HG03097 (cell line): ENCODE results near the gene ADAMTSL1.

ENCODE experiments used
- ATAC-seq: cut with Tn5 transposase; IDR thresholded peaks from one replicate; pipeline ENCODE4 v1.9.1; 2021; ENCODE audit not compliant: unreplicated experiment, low FRiP score

ADAMTSL1 gene

DNA sequence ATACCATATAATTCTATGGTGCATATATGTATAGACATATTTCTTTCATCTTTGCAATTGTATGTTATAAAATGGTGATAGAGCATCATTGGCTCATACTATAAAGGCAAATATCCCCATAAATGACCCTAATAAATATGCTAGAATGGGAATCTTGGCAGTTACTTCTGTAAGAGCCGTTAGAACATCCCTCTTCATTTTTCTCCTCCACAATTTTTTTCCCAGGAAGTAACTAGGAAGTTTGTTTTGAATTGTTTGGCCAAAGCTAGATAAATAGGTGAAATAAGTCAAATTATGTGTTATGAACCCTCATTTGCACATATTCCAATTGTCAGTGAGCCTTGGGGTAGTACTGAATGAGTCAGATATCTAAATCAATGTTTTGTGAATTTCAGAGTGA is 209.9 kb downstream of the ADAMTSL1 start:
- ATAC-seq: no peak

DNA sequence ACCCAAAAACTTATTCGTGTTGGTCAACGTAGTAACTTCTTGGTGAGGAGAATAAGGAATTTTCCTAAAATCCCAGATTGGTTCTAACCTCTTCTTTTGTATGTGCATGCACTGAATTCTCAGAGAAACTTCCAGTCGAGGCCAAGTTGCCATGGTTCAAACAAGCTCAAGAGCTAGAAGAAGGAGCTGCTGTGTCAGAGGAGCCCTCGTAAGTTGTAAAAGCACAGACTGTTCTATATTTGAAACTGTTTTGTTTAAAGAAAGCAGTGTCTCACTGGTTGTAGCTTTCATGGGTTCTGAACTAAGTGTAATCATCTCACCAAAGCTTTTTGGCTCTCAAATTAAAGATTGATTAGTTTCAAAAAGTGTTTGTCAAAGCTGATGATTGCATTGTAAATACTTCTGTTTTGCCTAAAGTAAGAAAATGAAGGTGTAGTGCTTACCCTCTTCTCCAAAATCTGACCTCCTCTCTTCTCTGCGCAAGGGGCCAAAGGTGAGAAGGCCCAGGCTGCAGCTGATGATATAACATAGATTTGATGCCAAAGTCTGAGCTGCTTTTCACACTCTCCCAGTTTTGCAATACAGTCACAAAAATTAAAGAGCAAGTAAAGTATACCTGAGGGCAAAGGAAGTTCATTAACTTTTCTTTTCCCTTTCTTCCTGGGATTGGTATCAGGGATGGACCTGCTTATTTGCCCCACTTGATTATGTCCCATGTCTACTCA is 210.8 kb downstream of the ADAMTSL1 start:
- no peak for ATAC-seq

DNA sequence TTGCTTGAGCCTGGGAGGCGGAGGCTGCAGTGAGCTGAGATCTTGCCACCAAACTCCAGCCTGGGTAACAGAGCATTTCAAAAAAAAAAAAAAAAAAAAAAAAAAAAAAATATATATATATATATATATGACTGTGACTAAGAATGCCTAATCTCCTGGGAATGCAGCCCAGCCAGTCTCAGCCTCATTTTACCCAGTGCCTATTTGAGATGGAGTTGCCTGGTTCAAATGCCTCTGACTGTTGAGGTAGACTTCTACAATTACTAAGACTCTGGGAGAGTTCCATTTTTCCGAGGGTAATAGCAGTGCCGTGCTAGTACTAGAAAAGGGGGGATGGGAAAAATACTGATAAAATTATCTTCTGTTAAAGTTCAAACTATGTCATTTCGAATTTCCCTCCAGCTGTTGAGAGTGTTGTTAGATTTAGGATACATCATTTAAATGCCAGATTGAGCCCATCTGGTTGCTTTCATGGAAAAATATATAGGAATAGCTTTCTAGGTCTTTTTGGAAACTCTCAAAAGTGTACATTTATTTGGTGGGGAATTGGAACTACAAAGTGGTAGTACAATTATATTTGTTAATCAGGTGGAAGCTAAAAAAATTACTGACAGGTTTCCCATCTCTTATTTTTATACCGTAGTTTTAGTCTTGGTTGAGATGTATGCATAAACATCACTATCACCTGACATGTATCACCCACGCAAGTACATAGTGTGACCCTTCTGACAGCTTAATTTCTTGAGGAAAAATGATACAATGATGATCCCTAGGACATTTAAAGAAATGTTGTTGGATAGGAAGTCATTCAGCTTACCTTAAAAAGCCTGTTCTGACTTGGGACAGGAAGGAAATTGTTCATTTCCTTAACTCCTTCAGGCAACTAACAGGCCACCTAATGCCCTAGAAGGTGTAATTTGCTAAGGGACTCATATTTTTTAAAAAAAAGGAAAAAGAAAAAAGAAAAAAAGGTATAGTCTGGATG is 214.9 kb downstream of the ADAMTSL1 start:
- no peak for ATAC-seq

DNA sequence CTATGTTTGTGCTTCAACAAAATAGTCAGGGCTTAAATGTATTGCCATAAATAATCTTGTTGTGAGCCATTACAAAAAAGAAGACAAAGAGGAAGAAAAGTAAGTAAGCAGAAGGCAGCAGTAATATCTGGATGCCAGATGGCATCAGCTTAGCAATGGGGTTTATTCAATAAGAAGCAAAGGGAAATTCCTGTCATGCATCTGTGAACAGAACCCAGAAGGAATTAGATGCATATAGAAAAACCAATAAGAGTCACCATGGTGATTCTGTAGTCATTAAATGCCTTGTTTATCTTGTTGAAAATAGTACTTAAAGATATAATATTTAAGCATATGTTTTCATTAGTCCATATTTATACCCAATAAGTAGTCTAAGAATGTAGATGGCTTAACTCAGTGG is 216.0 kb downstream of the ADAMTSL1 start:
- no peak for ATAC-seq

DNA sequence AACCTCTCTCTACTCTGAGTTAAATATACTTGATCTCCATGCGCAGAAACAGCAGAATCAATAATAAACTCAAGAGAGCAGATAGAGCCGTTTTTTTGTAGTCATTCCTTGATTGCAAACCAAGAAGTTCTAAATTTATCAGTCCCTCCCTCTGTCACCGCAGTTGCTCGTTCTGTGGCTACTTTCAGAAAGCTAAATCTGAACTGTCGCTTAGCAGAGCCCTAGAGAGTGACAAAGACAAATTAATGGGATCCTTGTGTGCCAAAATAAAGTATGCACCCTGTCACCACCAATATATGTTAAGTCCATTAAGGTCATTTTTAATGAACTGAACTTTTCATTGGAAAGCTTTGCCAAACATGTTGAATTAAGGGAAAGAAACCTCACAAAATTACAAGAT is 218.3 kb downstream of the ADAMTSL1 start:
- no peak for ATAC-seq

DNA sequence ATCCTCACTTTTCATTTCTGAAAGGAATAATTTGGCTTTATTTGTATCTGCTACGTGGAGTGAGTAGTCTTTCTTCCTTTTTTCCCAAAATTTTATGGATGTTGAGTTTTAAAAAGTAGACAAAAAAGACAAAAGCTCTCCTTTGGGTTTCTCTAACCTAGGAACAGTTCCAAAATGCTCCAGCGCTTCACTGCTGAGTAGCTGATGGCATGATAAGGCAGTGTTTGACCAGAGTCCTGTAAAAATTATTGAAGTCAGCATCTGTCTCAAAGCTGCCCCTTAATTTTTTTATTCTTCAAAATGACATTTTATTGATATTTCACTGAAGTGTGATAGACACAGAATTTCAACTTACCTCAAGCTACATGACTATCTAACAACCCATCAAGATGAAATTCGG is 219.0 kb downstream of the ADAMTSL1 start:
- ATAC-seq: no peak

DNA sequence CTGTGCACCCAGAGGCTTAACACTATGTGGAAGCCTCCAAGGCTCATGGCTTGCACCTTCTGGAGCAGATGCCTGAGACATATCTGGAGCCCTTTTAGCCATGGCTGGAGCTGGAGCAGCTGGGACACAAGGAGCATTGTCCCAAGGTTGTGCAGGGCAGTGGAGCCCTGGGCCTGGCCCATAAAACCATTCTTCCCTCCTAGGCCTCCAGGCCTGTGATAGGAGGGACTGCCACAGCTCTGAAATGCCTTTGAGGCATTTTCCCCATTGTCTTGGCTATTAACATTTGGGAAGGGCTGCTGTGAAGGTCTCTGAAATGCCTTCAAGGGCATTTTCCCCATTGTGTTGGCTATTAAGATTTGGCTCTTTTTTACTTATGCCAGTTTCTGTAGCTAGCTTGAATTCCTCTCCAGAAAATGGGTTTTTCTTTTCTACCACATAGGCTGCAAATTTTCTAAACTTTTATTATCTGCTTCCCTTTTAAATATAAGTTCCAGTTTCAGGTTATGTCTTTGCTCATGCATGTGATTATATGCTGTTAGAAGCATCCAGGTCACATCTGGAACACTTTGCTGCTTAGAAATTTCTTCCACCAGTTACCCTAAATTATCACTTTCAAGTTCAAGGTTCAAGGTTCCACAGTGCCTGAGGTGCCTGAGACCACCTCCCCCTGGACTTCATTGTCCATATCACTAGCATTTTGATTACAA is 221.2 kb downstream of the ADAMTSL1 start:
- no peak for ATAC-seq

DNA sequence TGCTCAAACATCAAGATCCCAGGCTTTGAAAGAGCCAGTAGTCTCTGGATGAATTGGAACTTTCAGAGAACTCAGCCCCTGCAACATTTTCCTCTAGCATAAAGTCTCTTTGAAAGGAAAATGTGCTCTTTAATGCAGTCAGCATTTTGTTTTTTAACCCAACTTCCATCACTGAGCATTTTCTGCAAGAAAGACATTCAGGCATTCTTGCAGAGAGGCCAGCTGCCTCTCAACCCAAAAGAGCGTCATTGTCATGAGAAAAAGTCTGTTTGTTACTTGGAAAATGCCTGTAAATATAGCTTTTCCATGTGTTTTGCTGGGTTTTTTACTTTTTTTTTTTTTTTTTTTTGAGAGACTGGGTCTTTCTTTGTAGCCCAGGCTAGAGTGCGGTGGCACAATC is 225.0 kb downstream of the ADAMTSL1 start:
- ATAC-seq: no peak

DNA sequence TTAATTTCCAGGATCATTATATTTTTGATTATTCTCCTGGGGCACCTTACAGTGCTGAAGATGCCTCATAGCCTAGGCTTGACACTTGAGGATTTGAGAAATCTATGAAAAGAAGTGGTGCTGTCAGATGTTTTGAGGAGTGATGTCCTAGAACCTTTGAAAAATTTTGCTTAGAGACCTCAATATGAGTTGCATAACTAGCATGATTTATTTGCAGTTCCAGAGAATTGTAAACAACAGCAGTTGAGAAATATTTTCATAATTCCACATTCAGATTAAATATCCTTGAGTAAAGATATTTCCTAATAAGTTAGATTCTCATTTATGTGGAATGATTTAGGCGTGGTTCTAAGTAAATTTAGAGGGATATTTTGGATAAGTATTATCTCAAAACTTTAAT is 225.8 kb downstream of the ADAMTSL1 start:
- no peak for ATAC-seq

DNA sequence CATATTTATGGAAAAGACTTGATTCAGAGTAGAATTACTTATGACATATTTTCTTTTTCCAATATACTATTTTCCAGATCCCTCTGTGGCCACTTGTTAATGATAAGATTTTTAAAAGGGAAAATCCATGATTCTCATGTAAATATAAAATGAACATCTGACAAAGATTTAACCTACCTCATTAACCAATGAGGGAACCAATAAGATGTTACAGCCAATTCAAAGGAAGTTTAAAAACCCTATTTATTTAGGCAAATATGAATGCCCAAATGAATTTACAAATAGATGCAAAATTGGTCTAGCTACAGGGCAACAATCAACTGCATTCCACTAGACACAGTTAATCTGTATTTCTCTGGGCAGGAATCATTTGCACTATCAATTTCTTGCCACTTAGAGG is 226.8 kb downstream of the ADAMTSL1 start:
- no peak for ATAC-seq

DNA sequence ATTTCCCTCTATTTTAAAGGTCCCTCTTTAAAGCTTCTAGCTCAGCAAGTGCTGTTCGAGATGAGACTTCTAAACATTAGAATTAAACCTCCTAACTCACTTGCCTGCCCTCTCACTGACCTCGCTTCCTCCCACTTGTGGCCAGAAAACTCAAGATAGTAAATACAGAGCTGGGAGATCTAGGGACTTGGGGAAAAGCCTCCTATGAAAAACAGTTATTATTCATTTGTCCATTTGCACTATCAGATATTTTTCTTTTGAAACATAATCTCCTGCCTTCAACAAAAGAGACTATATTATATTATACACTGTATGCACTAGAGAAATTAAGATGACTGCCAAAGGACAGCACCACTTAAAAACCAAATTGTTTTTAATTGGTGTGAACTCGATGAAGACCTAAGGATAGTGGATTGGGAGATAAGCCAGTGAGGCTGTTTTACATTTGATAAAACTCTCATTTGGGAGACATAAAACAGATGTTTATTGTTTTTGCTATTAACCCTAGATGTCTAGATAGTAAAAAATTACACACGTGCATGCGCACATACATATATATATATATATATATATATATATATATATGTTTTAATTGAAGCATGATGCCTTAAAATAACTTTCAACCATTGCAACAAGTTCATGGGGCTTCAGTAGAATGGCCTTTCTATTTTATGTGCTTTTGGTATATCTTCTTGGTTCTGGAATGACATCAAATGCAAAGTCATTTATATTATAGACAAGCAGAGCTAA is 229.4 kb downstream of the ADAMTSL1 start:
- no peak for ATAC-seq

DNA sequence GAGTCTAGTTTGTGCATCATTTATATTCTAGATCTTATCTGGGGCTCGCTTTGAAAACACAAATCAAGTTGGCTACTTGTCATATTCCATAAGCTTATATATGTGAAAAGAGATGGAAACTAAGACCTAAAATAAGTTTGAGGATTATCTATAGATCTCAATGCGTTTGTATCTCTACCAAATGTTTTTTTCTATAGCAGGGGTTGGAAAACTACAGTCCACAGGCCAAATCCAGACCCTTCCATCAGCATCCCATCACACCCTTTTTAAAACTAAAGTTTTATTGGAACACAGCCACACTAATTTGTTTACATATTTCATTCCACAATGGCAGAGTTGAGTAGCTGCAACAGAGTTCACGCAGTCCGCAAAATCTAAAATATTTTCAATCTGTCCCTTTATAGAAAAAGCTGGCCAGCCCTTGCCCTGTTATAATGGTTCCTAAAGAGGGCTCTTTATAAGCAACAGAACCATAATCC is 230.0 kb downstream of the ADAMTSL1 start:
- no peak for ATAC-seq

DNA sequence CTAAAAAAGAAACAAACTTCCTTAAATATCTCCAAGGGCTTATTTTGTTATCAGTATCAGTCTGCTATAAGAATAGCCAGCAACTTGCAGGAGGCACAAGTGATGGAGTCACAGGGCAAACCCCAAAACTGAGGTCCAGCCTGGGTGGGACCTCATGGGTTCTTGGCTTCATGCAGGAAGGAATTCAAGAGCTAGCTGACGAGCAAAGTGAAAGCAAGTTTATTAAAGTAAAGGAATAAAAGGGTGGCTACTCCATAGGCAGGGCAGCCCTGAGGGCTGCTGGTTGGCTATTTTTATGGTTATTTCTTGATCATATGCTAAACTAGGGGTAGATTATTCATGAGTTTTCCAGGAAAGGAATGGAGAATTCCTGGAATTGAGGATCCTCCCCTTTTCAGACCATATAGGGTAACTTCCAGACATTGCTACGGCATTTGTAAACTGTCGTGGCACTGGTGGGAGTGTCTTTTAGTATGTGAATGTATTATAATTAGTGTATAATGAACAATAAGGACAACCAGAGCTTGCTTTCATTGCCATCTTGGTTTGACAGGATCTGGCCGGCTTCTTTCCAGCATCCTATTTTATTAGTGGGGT is 231.9 kb downstream of the ADAMTSL1 start:
- ATAC-seq: no peak

DNA sequence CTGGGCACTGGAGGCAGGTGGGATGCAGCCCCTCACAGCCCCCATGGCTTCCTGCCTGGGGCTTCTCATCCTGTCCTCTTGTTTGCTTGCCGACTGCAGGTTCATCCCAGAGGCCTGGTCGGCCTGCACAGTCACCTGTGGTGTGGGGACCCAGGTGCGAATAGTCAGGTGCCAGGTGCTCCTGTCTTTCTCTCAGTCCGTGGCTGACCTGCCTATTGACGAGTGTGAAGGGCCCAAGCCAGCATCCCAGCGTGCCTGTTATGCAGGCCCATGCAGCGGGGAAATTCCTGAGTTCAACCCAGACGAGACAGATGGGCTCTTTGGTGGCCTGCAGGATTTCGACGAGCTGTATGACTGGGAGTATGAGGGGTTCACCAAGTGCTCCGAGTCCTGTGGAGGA is 232.7 kb downstream of the ADAMTSL1 start:
- no peak for ATAC-seq

DNA sequence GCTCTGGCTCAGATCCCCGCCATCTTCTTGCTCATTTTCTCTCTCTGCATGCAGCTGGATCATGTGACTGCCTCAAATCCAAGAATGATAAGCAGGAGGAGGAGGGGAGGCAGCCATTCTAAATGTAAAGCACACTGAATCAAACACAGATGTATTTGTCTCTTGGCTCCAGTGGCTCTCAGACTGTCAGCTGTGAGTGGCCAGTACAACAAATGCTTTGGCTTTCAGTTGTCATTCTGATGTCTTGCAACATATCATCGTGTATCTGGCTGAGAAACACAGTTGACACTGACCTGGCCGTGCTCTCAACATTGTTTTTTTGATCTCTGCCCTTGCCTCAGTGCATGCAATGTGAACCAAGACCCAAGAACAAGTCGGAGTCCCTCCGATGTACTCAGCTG is 233.1 kb downstream of the ADAMTSL1 start:
- ATAC-seq: no peak

DNA sequence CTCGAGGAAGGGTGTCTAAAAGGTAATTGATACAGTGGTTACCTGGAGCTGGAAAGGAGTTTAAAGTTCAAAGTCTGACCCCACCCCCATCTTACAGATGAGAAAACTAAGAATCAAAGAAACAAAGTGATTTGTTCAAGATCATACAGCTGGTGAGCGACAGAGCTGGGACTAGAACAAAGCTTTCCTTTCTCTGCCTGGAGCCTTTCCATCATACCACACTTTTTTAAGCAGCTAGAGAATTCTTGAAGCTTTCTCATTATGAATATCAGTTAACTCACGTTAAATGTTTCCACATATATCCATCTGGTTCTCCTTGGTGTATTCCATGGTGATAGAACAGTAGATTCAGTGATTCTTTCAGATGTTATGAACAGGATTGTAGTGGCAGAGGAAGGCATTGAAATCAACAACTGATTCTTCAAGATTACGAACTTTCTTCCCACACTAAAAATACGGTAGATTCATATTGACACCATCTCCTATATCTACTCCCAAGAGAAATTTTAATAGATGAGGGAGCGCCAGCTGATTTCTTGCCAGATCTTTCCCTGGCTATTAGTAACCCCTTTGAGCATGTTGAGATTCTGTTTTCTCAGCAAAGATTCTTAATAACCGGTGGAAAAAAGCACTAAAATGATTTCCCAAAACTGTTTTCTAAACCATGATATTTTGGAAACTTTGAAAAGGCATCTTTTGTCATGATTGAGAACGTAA is 233.7 kb downstream of the ADAMTSL1 start:
- no peak for ATAC-seq

DNA sequence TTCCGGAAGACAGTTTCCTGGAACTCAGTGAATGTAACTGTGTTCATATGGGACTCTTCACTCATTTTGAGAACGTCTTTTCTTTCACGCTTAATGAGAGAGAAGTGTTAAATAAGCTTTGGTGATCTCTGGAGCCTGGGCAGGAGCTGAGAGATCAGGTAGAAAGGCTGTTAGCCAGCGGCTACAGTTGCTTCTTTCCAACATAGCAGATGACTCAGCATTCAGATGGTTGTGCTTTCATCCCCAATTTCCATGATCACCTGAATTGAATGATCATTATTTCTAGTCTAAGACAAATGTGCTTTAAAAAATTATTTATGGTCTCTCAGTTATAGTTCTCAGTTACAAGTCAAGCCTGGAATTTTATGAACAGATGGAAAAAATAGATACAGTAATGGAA is 234.5 kb downstream of the ADAMTSL1 start:
- ATAC-seq: no peak

DNA sequence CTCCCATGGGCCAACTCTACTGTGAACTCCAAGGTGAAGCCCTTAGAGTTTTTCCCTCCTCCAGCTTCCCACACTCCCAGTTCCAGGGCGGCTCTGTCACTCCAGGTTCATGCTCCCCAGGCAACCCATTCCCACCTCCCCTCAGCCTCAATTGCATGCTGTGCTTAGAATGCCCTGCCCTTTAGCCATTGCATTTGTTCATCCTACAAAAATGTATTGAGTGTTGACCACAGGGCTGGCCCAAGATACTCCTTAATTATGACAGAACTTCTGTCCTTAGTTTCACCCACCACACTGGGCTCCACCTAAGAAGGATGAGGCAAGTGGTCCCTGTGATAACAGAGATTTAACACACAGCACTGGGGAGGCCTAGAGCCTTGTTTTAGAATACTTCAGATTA is 236.1 kb downstream of the ADAMTSL1 start:
- ATAC-seq: no peak

DNA sequence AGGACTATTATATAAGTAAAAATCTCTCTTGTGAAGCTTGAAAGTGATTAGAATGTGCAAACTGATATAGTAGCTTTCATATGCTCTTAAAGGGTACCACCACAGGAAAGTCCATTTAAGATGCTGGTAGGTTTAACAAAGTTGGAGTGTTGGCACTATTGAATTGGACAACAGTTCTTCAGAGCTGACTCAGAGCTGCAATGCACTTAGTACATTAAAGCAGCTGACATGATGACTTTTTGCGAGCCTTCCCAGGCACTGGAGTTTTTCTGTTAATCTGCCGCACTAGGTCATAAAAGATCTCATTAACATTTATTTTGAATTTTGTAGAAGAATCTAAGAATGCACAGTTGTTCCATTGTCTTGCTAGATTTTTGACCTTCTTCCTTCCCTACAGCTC is 243.8 kb downstream of the ADAMTSL1 start:
- no peak for ATAC-seq
